ENCODE data around the gene NFX1.
"Not testable (repeated sequence)": the region's sequence is repeated elsewhere in the genome, so short reads cannot be mapped to it uniquely, and the experiment has no call there.

NFX1 gene

GRCh38 chr9:33379666-33380389 is 89.5 kb downstream of the NFX1 start:
- Histone ChIP-seq H3K27me3 (ENCODE audit: insufficient read depth, low read length) (no peaks in the 10 kb centered on the region), H3K9ac (ENCODE audit: low read depth, low read length) (no peak overlapping the region), H3K36me3 (ENCODE audit: insufficient read depth, low read length) (no peaks in the 10 kb centered on the region), H3K27ac (ENCODE audit: low read depth, low read length) (no peak overlapping the region), H3K4me1 (ENCODE audit: insufficient read depth, low read length) (peaks cover 17% of the 10 kb centered on the region), H3K4me3 (ENCODE audit: low read length) (no peak overlapping the region), H3K9me3 (ENCODE audit: insufficient read depth, low read depth, low read length) (no peaks in the 10 kb centered on the region)
- 96% methylated on average over 14 of the region's 14 CpGs for WGBS

GRCh38 chr9:33380390-33381094 is 90.2 kb downstream of the NFX1 start:
- Histone ChIP-seq H3K9ac (ENCODE audit: low read depth, low read length) (no peak overlapping the region), H3K4me3 (ENCODE audit: low read length) (no peak overlapping the region)
- WGBS, result 95% methylated on average over 5 of the region's 5 CpGs

DNA sequence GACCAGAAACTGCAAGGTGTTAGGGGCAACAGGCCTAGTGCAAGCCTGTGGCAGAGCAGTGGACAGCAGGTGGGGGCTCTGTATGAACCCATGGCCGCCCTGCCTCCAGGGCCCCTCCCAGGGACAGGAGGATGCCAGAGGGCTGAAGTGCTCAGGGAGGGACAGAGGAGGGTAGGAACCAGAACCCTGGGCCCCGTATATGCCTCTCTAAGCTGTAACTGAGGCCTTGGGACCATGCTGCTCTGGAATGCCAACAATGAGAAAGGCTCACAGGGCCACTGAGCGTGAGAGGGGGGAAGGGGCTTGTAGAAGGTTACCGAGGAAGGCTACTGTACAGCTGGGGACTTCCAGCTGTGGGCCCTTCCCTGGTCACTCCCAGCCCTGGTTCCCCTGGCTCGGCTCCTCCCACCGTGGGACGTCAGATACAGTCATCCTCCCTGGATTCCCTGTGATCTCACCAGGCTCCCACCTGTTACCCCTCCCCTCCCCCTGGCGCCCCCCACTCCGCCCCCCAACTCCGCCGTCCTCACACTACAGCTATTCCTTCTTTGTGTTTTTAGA is 91.0 kb downstream of the NFX1 start:
- Histone ChIP-seq H3K9ac (ENCODE audit: low read depth, low read length) (no peak overlapping the region), H3K4me1 (ENCODE audit: insufficient read depth, low read length) (peaks cover 10% of the 10 kb centered on the region), H3K27ac (ENCODE audit: low read depth, low read length) (peak overlapping the region; percentile 80), H3K36me3 (ENCODE audit: insufficient read depth, low read length) (no peaks in the 10 kb centered on the region), H3K9me3 (ENCODE audit: insufficient read depth, low read depth, low read length) (no peaks in the 10 kb centered on the region), H3K4me3 (ENCODE audit: low read length) (no peak overlapping the region; the same call in 1 of the 2 replicates), H3K27me3 (ENCODE audit: insufficient read depth, low read length) (no peaks in the 10 kb centered on the region)
- WGBS, result 24% methylated on average over 11 of the region's 11 CpGs

More at GRCh38 chr9:33380390-33381094, 90.2 kb downstream of the NFX1 start:
- H3K27me3 ChIP-seq (ENCODE audit: insufficient read depth, low read length), result no peaks in the 10 kb centered on the region
- peak overlapping the region; percentile 80 for H3K27ac ChIP-seq (ENCODE audit: low read depth, low read length)
- no peaks in the 10 kb centered on the region for H3K9me3 ChIP-seq (ENCODE audit: insufficient read depth, low read depth, low read length)
- H3K36me3 ChIP-seq (ENCODE audit: insufficient read depth, low read length), result no peaks in the 10 kb centered on the region
- peaks cover 13% of the 10 kb centered on the region for H3K4me1 ChIP-seq (ENCODE audit: insufficient read depth, low read length)

DNA sequence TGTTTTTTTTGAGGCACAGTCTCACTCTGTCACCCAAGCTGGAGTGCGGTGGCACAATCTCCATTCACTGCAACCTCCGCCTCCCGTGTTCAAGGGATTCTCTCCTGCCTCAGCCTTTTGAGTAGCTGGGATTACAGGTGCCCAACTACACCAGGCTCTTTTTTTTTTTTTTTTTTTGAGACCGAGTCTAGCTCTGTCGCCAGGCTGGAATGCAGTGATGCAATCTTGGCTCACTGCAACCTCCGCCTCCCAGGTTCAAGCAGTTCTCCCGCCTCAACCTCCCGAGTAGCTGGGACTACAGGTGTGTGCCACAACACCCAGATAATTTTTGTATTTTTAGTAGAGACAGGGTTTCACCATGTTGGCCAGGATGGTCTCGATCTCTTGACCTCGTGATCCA is 92.1 kb downstream of the NFX1 start:
- 83% methylated on average over 10 of the region's 10 CpGs for WGBS
- not testable (repeated sequence) for H3K36me3 ChIP-seq (ENCODE audit: insufficient read depth, low read length); H3K9me3 ChIP-seq (ENCODE audit: insufficient read depth, low read depth, low read length); H3K9ac ChIP-seq (ENCODE audit: low read depth, low read length); H3K4me1 ChIP-seq (ENCODE audit: insufficient read depth, low read length); H3K4me3 ChIP-seq (ENCODE audit: low read length); H3K27ac ChIP-seq (ENCODE audit: low read depth, low read length); H3K27me3 ChIP-seq (ENCODE audit: insufficient read depth, low read length)

GRCh38 chr9:33383396-33383795 is 93.1 kb downstream of the NFX1 start:
- H3K4me3 ChIP-seq (ENCODE audit: low read length); H3K27me3 ChIP-seq (ENCODE audit: insufficient read depth, low read length); H3K9ac ChIP-seq (ENCODE audit: low read depth, low read length); H3K9me3 ChIP-seq (ENCODE audit: insufficient read depth, low read depth, low read length); H3K4me1 ChIP-seq (ENCODE audit: insufficient read depth, low read length); H3K36me3 ChIP-seq (ENCODE audit: insufficient read depth, low read length); H3K27ac ChIP-seq (ENCODE audit: low read depth, low read length): not testable (repeated sequence)
- WGBS, result 93% methylated on average over 11 of the region's 11 CpGs

- WGBS, result 92% methylated on average over 11 of the region's 11 CpGs
Observed at GRCh38 chr9:33385536-33385935, 95.2 kb downstream of the NFX1 start.

DNA sequence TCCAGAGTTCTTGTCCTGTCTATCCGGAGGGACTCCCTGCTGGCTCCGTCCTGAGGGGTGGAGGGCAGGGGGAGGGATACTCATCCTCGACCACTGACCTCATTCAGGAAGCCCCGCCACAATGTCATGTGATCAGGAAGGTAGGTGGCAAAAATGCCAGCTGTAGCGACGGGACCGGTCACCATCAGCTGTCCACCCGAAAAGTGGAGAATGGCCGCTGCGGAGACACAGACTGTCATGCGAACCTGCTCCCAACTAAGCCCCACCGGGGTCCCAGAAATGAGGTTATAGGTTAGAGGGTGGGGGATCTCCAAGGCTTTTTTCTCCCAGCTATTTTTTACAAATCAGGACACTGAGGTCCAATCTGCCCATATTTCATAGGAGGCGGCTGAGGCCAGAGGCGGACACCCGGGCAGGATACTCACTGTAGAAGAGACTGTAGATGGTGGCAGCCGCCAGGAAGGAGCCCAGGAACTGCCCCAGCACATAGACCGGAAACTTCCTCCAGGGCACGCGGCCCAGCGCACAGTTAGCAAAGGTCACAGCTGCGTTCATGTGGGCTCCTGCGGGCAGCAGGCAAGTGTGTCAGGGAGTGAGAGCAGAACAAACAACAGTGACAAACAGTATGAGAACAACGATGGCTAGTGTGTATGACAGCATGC is 95.8 kb downstream of the NFX1 start:
- not testable (repeated sequence) for H3K4me3 ChIP-seq (ENCODE audit: low read length); H3K36me3 ChIP-seq (ENCODE audit: insufficient read depth, low read length); H3K4me1 ChIP-seq (ENCODE audit: insufficient read depth, low read length); H3K27me3 ChIP-seq (ENCODE audit: insufficient read depth, low read length); H3K9ac ChIP-seq (ENCODE audit: low read depth, low read length); H3K9me3 ChIP-seq (ENCODE audit: insufficient read depth, low read depth, low read length); H3K27ac ChIP-seq (ENCODE audit: low read depth, low read length)
- 95% methylated on average over 22 of the region's 23 CpGs for WGBS

More at GRCh38 chr9:33385536-33385935, 95.2 kb downstream of the NFX1 start:
- H3K27ac ChIP-seq (ENCODE audit: low read depth, low read length); H3K4me1 ChIP-seq (ENCODE audit: insufficient read depth, low read length); H3K4me3 ChIP-seq (ENCODE audit: low read length); H3K9ac ChIP-seq (ENCODE audit: low read depth, low read length); H3K9me3 ChIP-seq (ENCODE audit: insufficient read depth, low read depth, low read length); H3K36me3 ChIP-seq (ENCODE audit: insufficient read depth, low read length); H3K27me3 ChIP-seq (ENCODE audit: insufficient read depth, low read length): not testable (repeated sequence)

GRCh38 chr9:33386641-33386996 is 96.3 kb downstream of the NFX1 start:
- H3K4me1 ChIP-seq (ENCODE audit: insufficient read depth, low read length); H3K36me3 ChIP-seq (ENCODE audit: insufficient read depth, low read length); H3K9me3 ChIP-seq (ENCODE audit: insufficient read depth, low read depth, low read length); H3K27ac ChIP-seq (ENCODE audit: low read depth, low read length); H3K4me3 ChIP-seq (ENCODE audit: low read length); H3K9ac ChIP-seq (ENCODE audit: low read depth, low read length); H3K27me3 ChIP-seq (ENCODE audit: insufficient read depth, low read length): not testable (repeated sequence)
- 95% methylated on average over 12 of the region's 14 CpGs for WGBS

DNA sequence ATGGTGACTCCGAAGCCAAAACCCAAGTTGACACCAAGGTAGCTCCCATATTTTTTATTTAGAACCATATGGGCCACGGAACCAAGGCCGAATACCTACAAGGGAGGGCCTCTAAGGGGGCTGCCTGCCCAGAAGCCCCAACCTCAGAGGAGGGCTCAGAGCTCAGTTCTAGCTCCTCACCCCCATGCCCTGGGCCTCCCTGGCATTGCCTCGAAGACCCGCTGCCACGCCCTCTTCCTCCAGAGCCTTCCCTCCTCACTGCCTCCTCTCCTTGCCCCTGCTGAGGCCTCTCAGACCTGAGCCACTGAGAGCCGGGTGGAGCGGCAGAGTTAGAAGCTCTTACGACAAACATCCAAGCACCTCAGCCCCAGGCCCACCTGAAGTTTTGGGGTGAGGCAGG is 96.7 kb downstream of the NFX1 start:
- not testable (repeated sequence) for H3K4me3 ChIP-seq (ENCODE audit: low read length); H3K9me3 ChIP-seq (ENCODE audit: insufficient read depth, low read depth, low read length)
- WGBS, result 97% methylated on average over 9 of the region's 9 CpGs

GRCh38 chr9:33388110-33388994 is 98.0 kb downstream of the NFX1 start:
- Histone ChIP-seq H3K4me3 (ENCODE audit: low read length) (no peak overlapping the region), H3K9me3 (ENCODE audit: insufficient read depth, low read depth, low read length) (no peaks in the 10 kb centered on the region), H3K4me1 (ENCODE audit: insufficient read depth, low read length) (peaks cover 4% of the 10 kb centered on the region; the same call in 1 of the 2 replicates), H3K27me3 (ENCODE audit: insufficient read depth, low read length) (no peaks in the 10 kb centered on the region), H3K27ac (ENCODE audit: low read depth, low read length) (no peak overlapping the region), H3K9ac (ENCODE audit: low read depth, low read length) (no peak overlapping the region), H3K36me3 (ENCODE audit: insufficient read depth, low read length) (no peaks in the 10 kb centered on the region)
- WGBS, result 59% methylated on average over 15 of the region's 15 CpGs

More for the DNA sequence above, 96.7 kb downstream of the NFX1 start:
- not testable (repeated sequence) for H3K27me3 ChIP-seq (ENCODE audit: insufficient read depth, low read length); H3K36me3 ChIP-seq (ENCODE audit: insufficient read depth, low read length); H3K27ac ChIP-seq (ENCODE audit: low read depth, low read length); H3K4me1 ChIP-seq (ENCODE audit: insufficient read depth, low read length); H3K9ac ChIP-seq (ENCODE audit: low read depth, low read length)
